Activated CD4-positive, alpha-beta T cell treated with anti-CD3 and anti-CD28 coated beads, Interleukin-2, amount 50 U/mL, for 16 hours (primary cell): ENCODE results near the gene AFG1L.
"Not testable (repeated sequence)": the region's sequence is repeated elsewhere in the genome, so short reads cannot be mapped to it uniquely, and the experiment has no call there.

Experiments
- DNase-seq: peaks from one replicate; pipeline ENCODE4 v3.0.0-alpha.2; 2020

Gene AFG1L

GRCh38 chr6:108355120-108355519 is 60.3 kb downstream of the AFG1L start:
- DNase-seq, result no peak

DNA sequence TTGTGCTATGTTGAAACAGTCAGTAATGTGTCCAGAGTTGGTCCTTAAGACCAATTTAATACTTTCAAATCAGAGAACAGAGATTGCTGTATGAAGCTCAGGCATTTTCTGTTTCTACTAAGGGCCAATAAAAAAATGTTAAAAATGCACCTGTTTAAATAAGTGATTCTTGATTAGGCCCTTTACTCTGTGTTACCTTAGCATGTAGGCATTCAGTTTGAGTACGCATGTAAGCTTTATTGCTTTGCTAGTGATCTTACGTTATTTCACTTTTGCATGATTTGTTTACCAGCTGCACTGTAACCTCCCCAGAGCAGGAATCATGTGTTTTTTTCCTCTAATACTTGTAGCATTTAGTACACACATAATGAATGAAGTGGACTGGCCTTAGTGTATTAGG is 61.0 kb downstream of the AFG1L start:
- DNase-seq, result no peak

- no peak for DNase-seq
Measured at GRCh38 chr6:108359901-108360882, 65.3 kb downstream of the AFG1L start.

- DNase-seq, result no peak
Measured at GRCh38 chr6:108360919-108361311, 66.1 kb downstream of the AFG1L start.

DNA sequence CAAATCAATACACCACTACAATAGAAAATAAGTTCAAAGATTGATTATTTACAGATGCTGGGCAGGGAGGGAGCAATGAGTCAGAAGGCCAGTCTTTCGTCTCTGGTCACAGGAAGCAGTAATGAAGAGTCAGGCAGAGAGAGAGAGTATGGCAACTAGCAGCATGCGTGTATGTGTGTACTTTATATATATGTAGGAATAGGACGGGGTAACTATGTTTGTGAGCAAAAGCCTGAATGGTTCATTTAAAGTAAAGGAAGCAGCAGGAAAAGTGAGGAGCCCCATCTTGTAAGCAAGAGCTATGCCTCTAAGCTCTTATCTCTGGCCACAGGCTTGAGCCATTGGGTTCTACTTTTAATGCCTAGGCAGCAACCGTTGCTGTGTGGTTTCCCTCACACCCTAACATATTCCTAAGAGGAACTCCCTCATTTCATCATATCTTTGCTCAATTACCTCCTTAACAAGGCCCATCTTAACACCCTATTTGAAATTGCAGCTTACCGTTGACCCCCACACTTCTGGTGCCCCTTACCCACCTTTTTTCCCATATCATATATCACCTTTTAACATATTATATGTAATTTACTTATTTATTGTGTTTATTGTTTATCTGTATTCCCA is 66.6 kb downstream of the AFG1L start:
- no peak for DNase-seq

DNA sequence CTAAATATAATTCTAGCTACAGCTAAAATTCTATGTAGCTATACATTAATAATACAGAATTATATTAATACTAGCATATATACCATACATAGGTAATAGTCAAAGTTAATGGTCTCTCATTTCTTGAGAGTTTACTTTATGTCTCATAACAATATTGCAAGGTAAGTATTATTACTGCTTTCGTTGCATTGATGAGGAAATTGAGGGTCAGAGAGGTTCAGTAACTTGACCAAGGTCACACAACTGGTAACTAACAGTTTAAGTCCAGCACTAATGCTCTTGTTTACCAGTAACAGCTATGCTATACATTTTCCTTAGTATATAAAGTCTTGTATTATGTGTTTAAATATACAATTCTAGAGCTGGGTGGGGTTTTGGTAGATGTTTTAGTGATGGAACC is 67.6 kb downstream of the AFG1L start:
- DNase-seq, result no peak

DNA sequence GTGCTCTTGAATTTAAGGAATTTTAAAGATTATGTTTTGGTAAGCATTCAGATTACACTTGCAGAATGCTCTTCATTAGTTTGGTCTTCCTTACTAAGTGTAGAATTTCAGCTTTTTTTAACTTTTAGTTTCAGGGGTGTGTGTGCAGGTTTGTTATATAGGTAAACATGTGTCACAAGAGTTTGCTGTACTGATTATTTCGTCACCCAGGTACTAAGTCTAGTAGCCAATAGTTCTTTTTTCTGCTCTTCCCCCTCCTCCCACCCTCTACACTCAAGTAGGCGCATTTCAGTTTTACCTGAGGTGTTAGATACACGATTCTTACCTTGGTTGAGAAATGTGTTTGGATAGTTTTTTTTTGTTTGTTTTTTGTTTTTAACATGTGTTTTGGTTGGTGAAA is 68.3 kb downstream of the AFG1L start:
- no peak for DNase-seq

DNA sequence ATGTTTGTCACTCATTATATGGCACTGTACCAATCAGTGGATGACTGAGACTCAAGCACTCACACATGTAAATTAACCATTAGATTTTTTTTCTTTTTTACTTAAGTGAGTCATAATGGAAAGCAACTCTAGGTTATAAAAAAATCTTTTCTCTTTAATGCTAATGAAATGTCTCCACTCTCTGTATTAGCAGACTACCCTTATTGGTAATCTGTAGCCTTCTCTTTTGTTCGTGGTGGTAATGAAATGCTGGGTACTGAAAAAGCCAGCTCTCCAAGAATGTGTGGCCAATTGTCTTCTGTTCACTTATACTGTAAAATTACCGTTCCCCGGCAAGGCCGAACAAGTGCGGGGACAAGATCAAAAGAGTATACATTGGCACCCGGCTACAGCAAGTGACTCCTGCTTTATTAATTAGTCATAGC is 69.0 kb downstream of the AFG1L start:
- no peak for DNase-seq

DNA sequence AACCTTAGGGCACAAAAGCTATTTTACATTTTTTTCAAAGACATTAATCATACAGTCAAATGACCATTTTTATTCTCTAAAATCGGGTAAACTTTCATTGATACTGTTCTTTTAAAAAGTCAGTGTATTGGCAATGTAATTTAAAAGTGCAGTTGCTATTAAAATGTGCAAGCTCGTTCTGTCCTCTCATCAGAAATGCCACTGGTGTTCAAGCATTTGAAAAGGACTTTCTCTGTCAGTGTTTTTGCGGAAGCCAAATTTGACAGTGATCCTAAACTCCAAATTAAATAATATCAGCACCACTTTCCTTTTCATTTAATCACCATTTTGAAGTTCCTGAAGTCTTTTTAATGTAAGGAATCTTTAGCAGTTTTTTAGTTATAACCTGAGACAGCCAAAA is 69.6 kb downstream of the AFG1L start:
- DNase-seq, result no peak

- DNase-seq, result no peak
Measured at GRCh38 chr6:108365478-108365877, 70.6 kb downstream of the AFG1L start.

- no peak for DNase-seq
Measured at GRCh38 chr6:108366236-108366635, 71.4 kb downstream of the AFG1L start.

GRCh38 chr6:108368431-108369030 is 73.7 kb downstream of the AFG1L start:
- DNase-seq, result no peak

DNA sequence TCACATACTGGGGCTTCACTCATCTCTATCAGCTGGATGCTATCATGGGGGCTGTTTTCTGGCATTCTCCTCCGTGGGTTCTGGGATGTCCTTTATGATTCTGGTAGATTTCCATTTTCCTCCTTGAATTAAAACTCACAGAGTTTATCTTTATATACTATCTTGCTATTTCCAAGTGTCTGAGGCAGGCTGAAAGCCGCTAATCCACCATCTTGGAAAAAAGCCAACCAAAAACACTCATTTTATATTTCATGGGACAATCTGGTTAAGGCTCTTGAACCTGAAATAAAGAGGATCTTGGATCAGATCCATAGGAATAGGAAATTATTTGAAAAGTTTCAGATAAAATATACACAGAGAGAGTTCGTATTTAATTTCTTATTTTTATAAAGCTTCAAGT is 86.0 kb downstream of the AFG1L start:
- no peak for DNase-seq

DNA sequence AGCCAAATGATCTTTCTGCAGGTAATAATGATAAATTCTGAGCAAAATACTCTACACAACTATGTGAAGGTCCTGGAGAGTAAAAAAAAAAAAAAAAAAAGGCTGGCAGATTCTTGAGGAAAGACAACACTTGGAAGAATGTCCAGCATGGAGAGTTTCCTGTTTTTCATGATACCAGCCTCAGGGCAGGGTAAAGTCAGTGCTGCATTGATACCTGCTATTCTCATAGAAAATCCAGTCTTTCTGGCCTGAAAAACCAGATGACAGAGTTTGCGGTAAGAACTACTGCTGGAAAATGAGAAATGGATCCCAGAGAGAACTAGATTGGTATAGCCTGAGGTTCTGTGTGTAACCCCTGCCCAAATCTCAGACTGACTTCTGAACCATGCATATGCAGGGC is 89.1 kb downstream of the AFG1L start:
- DNase-seq, result no peak

- not testable (repeated sequence) for DNase-seq
Measured at GRCh38 chr6:108389190-108389589, 94.3 kb downstream of the AFG1L start.

GRCh38 chr6:108395297-108395696 is 100.4 kb downstream of the AFG1L start:
- DNase-seq, result no peak

DNA sequence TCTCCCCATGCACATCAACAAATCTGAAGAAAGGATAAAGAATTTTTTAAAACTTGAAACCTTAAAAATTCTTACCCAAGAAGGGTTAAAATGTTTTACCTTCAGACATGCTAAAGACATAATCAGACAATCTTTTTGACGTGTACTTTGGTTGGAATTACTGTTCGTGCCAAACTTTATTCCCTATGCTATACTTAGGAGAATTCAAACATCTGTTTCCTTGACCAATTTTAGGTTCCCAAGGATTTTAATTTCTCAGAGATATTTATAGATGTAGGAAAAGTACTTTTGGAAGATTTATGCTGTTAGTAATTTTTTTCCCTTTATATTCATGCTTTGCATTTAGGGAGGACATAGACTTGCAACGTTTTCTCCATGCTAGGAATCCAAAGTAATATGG is 108.4 kb downstream of the AFG1L start:
- DNase-seq, result no peak

DNA sequence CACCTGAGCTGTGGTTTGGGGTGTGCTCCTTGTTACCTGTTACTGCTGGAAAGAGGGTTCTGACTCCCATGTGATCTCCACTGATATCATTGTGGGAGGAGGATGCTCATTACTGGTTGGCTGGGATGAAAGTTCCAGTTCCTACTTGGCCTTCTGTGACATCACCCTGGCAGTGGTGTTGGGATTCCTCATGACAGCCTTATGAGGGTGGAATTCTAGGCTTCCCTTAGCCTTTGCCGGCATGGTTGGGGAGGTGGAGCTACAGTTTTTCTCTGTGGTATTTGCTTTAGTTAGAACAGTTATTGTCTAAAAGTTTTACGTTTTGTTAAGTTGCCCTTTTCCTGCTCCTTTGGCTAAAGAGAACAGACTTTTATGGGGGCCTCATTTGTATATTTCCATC is 112.1 kb downstream of the AFG1L start:
- no peak for DNase-seq

GRCh38 chr6:108407904-108408827 is 113.3 kb downstream of the AFG1L start:
- no peak for DNase-seq

DNA sequence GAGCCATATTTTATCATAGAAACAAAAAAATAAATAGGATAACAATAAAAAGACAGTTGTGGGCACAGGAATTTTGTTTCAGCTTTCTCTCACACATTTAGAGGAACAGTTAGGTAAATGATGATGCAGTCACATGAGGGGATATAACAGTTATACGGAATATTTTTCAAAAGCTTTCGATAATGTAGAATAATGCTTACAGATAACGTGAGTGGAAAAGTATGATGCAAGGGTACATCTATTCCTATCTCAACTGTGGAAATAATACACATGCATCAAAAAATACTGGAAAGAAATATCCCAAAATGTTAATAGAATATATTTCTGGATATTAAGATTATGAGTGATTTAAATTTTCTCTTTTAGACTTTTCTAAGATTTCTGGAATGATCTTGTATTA is 114.0 kb downstream of the AFG1L start:
- no peak for DNase-seq

GRCh38 chr6:108416047-108416833 is 121.4 kb downstream of the AFG1L start:
- DNase-seq, result not testable (repeated sequence)

GRCh38 chr6:108417027-108417426 is 122.2 kb downstream of the AFG1L start:
- no peak for DNase-seq
